ENCODE measurements around the gene TNFSF4. TPM values are rescaled to one million over a fixed set of nuclear protein-coding genes. Genes with fewer than 3 reads are reported as not detected.

TNFSF4 gene
- total RNA-seq, 2 experiments from 2014 or later = 0.17 to 0.33 TPM

DNA sequence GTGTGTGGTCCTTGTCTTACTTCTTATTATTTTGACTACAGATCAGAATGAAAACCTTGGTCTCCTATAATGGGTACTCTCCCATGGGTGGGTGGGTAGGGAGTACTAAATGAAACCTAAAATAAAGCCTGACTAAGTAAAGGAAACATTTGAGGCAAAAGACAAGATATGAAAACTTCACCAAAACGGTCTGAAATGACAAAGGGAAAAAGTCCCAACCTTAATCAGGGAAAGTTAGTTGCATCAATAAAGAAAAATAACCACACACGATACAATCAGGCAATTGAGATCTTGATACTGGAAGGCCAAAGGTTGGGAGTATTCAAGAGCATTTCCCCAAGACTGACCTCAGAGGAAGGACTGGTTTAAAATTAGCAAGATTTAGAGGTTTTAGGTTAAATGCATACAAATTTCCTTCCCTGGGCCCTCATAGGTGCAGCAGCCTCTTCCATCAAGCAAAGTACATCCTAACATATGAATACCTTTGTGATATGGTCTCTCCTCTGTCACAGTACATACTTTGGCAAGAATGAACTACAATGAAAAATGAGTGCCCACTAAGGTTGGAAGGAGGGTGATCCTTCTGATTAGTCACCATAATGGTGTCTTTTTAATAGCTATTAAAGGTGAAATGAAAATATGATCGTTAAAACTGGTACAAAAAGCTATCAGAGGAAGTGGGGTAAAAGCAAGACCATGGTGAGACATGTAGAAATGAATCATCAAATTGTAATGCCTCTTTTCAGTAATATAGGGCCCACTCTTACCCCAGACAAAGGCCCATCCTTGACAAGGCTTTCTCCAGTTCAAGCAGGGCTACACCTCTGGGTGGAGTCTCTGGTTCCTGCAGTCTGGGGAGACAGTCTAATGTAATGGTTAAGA lies 15.3 kb upstream of the TNFSF4 start:
- intact Hi-C loops (cut with DNase I, micrococcal nuclease) = no loop called here
- CTCF ChIA-PET = interaction anchor here (1.2 kb wide), 1 partner anchor 17 kb away, joined by 3 read pairs; no protein-coding TSS in a partner anchor
- TF ChIP-seq, protein P1, sequence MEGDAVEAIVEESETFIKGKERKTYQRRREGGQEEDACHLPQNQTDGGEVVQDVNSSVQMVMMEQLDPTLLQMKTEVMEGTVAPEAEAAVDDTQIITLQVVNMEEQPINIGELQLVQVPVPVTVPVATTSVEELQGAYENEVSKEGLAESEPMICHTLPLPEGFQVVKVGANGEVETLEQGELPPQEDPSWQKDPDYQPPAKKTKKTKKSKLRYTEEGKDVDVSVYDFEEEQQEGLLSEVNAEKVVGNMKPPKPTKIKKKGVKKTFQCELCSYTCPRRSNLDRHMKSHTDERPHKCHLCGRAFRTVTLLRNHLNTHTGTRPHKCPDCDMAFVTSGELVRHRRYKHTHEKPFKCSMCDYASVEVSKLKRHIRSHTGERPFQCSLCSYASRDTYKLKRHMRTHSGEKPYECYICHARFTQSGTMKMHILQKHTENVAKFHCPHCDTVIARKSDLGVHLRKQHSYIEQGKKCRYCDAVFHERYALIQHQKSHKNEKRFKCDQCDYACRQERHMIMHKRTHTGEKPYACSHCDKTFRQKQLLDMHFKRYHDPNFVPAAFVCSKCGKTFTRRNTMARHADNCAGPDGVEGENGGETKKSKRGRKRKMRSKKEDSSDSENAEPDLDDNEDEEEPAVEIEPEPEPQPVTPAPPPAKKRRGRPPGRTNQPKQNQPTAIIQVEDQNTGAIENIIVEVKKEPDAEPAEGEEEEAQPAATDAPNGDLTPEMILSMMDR (IDR thresholded peaks at IDR 0.05) = no peak

DNA sequence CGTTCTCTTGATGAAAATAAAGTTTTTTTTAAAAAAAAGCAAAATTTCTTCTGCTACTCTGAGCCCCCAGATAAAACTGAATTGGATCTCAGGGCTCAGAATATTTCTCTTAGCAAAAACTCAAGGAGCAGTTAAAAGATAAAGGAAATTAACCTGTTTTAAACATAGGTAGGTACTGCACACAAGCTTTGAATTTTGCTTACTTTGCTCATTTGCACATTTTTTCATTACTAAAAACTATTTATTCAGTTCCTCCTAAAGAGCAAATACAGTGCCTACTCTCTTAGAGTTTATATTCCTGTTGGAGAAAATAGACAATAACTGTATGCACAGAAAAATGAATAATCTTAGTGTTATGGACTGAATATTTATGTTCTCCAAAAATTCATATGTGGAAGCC lies 13.0 kb upstream of the TNFSF4 start:
- DNase-seq (no peak), ATAC-seq (ENCODE audit: poor library complexity) (no peak)
- no peaks in the 10 kb centered on the region for H3K9me3 ChIP-seq (ENCODE audit: control insufficient read depth in 1 of 2, insufficient read depth in 1 of 2, low read length in 2 of 2)
- Mint-ChIP-seq H3K4me1 (ENCODE audit: low read depth) (no peaks in the 10 kb centered on the region), H3K27ac (no peak overlapping the region), H3K4me3 (no peak overlapping the region), H3K27me3 (no peaks in the 10 kb centered on the region), H3K9me3 (no peaks in the 10 kb centered on the region), H3K36me3 (ENCODE audit: low read depth) (no peaks in the 10 kb centered on the region)
- no peaks in the 10 kb centered on the region for H3K27me3 ChIP-seq (ENCODE audit: control insufficient read depth in 1 of 2, insufficient read depth in 2 of 2, low read length in 2 of 2)
- H3K27ac ChIP-seq (ENCODE audit: low read depth in 1 of 2, low read length in 2 of 2) = no peak overlapping the region
- POLR2A ChIA-PET = no interaction called here
- no peaks in the 10 kb centered on the region for H3K4me1 ChIP-seq (ENCODE audit: insufficient read depth, low read length)
- TF ChIP-seq, protein P1 (IDR thresholded peaks at IDR 0.05) = no peak
- no peaks in the 10 kb centered on the region for H3K36me3 ChIP-seq (ENCODE audit: insufficient read depth, low read length)
- intact Hi-C loops (cut with DNase I, micrococcal nuclease) = no loop called here
- CTCF ChIA-PET = no interaction called here
- H3K4me3 ChIP-seq (ENCODE audit: low read length) = no peak overlapping the region

More for the DNA sequence above, 15.3 kb upstream of the TNFSF4 start:
- POLR2A ChIA-PET = interaction anchor here (1.0 kb wide), 1 partner anchor 13 kb away, joined by 3 read pairs; no protein-coding TSS in a partner anchor
- H3K9me3 Mint-ChIP-seq = no peaks in the 10 kb centered on the region
- no peaks in the 10 kb centered on the region for H3K36me3 Mint-ChIP-seq (ENCODE audit: low read depth)
- H3K4me3 ChIP-seq (ENCODE audit: low read length) = no peak overlapping the region
- H3K4me1 Mint-ChIP-seq (ENCODE audit: low read depth) = no peaks in the 10 kb centered on the region
- ATAC-seq (ENCODE audit: poor library complexity) = no peak
- peaks cover 0 to 1% of the 10 kb centered on the region in 2 experiments for H3K9me3 ChIP-seq (ENCODE audit: control insufficient read depth in 1 of 2, insufficient read depth in 1 of 2, low read length in 2 of 2)
- no peaks in the 10 kb centered on the region for H3K4me1 ChIP-seq (ENCODE audit: insufficient read depth, low read length)
- no peaks in the 10 kb centered on the region for H3K36me3 ChIP-seq (ENCODE audit: insufficient read depth, low read length)
- no peak for DNase-seq
- H3K27me3 ChIP-seq (ENCODE audit: control insufficient read depth in 1 of 2, insufficient read depth in 2 of 2, low read length in 2 of 2) = no peaks in the 10 kb centered on the region
- H3K27ac Mint-ChIP-seq = no peak overlapping the region
- H3K4me3 Mint-ChIP-seq = no peak overlapping the region
- H3K27me3 Mint-ChIP-seq = no peaks in the 10 kb centered on the region
- no peak overlapping the region for H3K27ac ChIP-seq (ENCODE audit: low read depth in 1 of 2, low read length in 2 of 2)

DNA sequence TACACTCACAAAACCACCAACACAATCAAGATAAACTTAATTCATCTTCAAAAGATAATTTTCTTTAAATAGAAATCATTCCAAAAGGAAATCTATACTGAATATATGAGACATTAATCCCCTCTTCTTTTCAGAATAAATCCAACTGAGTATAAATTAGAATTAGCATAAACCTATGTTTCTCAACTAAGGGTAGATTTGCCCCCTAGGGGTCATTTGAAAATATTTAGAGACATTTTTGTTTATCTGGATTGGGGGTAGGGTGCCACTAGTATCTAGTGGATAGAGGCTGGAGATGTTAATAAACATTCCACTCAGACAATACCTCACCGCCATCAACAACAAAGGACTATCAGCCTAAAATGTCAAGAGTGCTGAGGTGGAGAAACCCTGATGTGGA lies 6.5 kb upstream of the TNFSF4 start:
- Mint-ChIP-seq H3K27me3 (no peaks in the 10 kb centered on the region), H3K36me3 (ENCODE audit: low read depth) (no peaks in the 10 kb centered on the region), H3K27ac (no peak overlapping the region), H3K9me3 (no peaks in the 10 kb centered on the region), H3K4me3 (no peak overlapping the region), H3K4me1 (ENCODE audit: low read depth) (peaks cover 5% of the 10 kb centered on the region)
- no peaks in the 10 kb centered on the region for H3K27me3 ChIP-seq (ENCODE audit: control insufficient read depth in 1 of 2, insufficient read depth in 2 of 2, low read length in 2 of 2)
- intact Hi-C loops (cut with DNase I, micrococcal nuclease) = no loop called here
- no peaks in the 10 kb centered on the region for H3K36me3 ChIP-seq (ENCODE audit: insufficient read depth, low read length)
- CTCF ChIA-PET = no interaction called here
- H3K9me3 ChIP-seq (ENCODE audit: control insufficient read depth in 1 of 2, insufficient read depth in 1 of 2, low read length in 2 of 2) = no peaks in the 10 kb centered on the region
- H3K4me3 ChIP-seq (ENCODE audit: low read length) = no peak overlapping the region
- TF ChIP-seq, protein P1 (IDR thresholded peaks at IDR 0.05) = no peak
- H3K4me1 ChIP-seq (ENCODE audit: insufficient read depth, low read length) = no peaks in the 10 kb centered on the region
- ATAC-seq (ENCODE audit: poor library complexity) = no peak
- no peak overlapping the region for H3K27ac ChIP-seq (ENCODE audit: low read depth in 1 of 2, low read length in 2 of 2)
- POLR2A ChIA-PET = no interaction called here
- no peak for DNase-seq

Data from CD4-positive, alpha-beta T cell (primary cell).